ENCODE results near the gene APBB1IP.

Gene APBB1IP

GRCh38 chr10:26516540-26517101 is 78.5 kb downstream of the APBB1IP start (continued):
- no peak for TF ChIP-seq ZNF274 (IDR thresholded peaks at IDR 0.05; ENCODE audit: low read length)
- no peak for TF ChIP-seq ZNF274 (tag by site-specific recombination; IDR thresholded peaks at IDR 0.05; ENCODE audit: borderline replicate concordance)
- TF ChIP-seq REST (tag by site-specific recombination; IDR thresholded peaks at IDR 0.05), result no peak
- TF ChIP-seq SP7 (tag by site-specific recombination; IDR thresholded peaks at IDR 0.05), result no peak
- TF ChIP-seq TRIM28 (IDR thresholded peaks at IDR 0.05; ENCODE audit: borderline replicate concordance, low read length), result peak; percentile 76; the same call in 1 of the 2 replicates
- TF ChIP-seq OVOL3 (tag by site-specific recombination; IDR thresholded peaks at IDR 0.05), result no peak
- TF ChIP-seq ZNF488 (tag by site-specific recombination; IDR thresholded peaks at IDR 0.05), result no peak
- peak; percentile 33; the same call in 1 of the 2 replicates for TF ChIP-seq ZNF843 (tag by site-specific recombination; IDR thresholded peaks at IDR 0.05)
- peak; percentile 44; the same call in 1 of the 2 replicates for TF ChIP-seq ZFP69B (tag by site-specific recombination; IDR thresholded peaks at IDR 0.05)
- TF ChIP-seq ZNF16 (tag by site-specific recombination; IDR thresholded peaks at IDR 0.05; ENCODE audit: low read depth), result no peak
- 0 out of 2 replicates have a peak, but pooled peaks have one; percentile 26 for TF ChIP-seq ZEB2 (tag by site-specific recombination; IDR thresholded peaks at IDR 0.05)
- peak; percentile 62 for TF ChIP-seq ZNF600 (tag by site-specific recombination; IDR thresholded peaks at IDR 0.05)
- TF ChIP-seq ZNF561 (tag by site-specific recombination; IDR thresholded peaks at IDR 0.05; ENCODE audit: borderline replicate concordance), result peak; percentile 74; the same call in 1 of the 2 replicates
- 0 out of 2 replicates have a peak, but pooled peaks have one; percentile 24 for TF ChIP-seq ZNF366 (tag by site-specific recombination; conservative IDR thresholded peaks at IDR 0.05)
- no peak for TF ChIP-seq KLF8 (tag by site-specific recombination; IDR thresholded peaks at IDR 0.05)
- no peak for TF ChIP-seq ZNF354C (tag by site-specific recombination; IDR thresholded peaks at IDR 0.05; ENCODE audit: borderline replicate concordance, low read depth)
- TF ChIP-seq ZNF670 (tag by site-specific recombination; IDR thresholded peaks at IDR 0.05; ENCODE audit: low read depth), result no peak
- TF ChIP-seq ZNF433 (tag by site-specific recombination; IDR thresholded peaks at IDR 0.05; ENCODE audit: low read depth), result no peak
- peak; percentile 44; the same call in 1 of the 2 replicates for TF ChIP-seq TCF7L2 (IDR thresholded peaks at IDR 0.05; ENCODE audit: borderline replicate concordance, low read depth, low read length)
- TF ChIP-seq ZNF138 (tag by site-specific recombination; IDR thresholded peaks at IDR 0.05; ENCODE audit: borderline replicate concordance), result no peak
- no peak for TF ChIP-seq SALL2 (tag by site-specific recombination; IDR thresholded peaks at IDR 0.05; ENCODE audit: borderline replicate concordance)
- no peak for TF ChIP-seq ZNF626 (tag by site-specific recombination; IDR thresholded peaks at IDR 0.05)
- peak; percentile 63; the same call in 1 of the 2 replicates for TF ChIP-seq ZNF362 (tag by site-specific recombination; IDR thresholded peaks at IDR 0.05)
- no peak for TF ChIP-seq ZNF394 (tag by site-specific recombination; IDR thresholded peaks at IDR 0.05; ENCODE audit: borderline replicate concordance)
- no peak for TF ChIP-seq ZSCAN4 (tag by site-specific recombination; IDR thresholded peaks at IDR 0.05)
- no peak for TF ChIP-seq YY2 (tag by site-specific recombination; IDR thresholded peaks at IDR 0.05)
- TF ChIP-seq ZBTB21 (tag by site-specific recombination; IDR thresholded peaks at IDR 0.05), result 0 out of 2 replicates have a peak, but pooled peaks have one; percentile 25
- TF ChIP-seq ZNF398 (tag by site-specific recombination; IDR thresholded peaks at IDR 0.05), result peak; percentile 30; the same call in 1 of the 2 replicates
- TF ChIP-seq ZNF423 (tag by site-specific recombination; IDR thresholded peaks at IDR 0.05), result no peak
- TF ChIP-seq ZNF544 (tag by site-specific recombination; IDR thresholded peaks at IDR 0.05), result no peak
- TF ChIP-seq ZNF473 (tag by site-specific recombination; IDR thresholded peaks at IDR 0.05), result no peak
- peak; percentile 58 for TF ChIP-seq ZBTB8A (tag by site-specific recombination; IDR thresholded peaks at IDR 0.05)
- TF ChIP-seq PRDM1 (tag by site-specific recombination; IDR thresholded peaks at IDR 0.05), result peak; percentile 32; the same call in 1 of the 2 replicates

Data from HEK293 (cell line).